Right kidney (tissue), 1 donor: ENCODE measurements around the gene CPNE5.

Source experiments
- DNase-seq: peaks from one replicate; pipeline ENCODE4 v3.0.0-alpha.2; 2016

Gene CPNE5

GRCh38 chr6:36836111-36837021 lies 2.9 kb downstream of the CPNE5 start:
- DNase-seq: no peak

GRCh38 chr6:36834576-36835341 lies 4.5 kb downstream of the CPNE5 start:
- no peak for DNase-seq

GRCh38 chr6:36833182-36833789 lies 6.0 kb downstream of the CPNE5 start:
- DNase-seq: no peak

DNA sequence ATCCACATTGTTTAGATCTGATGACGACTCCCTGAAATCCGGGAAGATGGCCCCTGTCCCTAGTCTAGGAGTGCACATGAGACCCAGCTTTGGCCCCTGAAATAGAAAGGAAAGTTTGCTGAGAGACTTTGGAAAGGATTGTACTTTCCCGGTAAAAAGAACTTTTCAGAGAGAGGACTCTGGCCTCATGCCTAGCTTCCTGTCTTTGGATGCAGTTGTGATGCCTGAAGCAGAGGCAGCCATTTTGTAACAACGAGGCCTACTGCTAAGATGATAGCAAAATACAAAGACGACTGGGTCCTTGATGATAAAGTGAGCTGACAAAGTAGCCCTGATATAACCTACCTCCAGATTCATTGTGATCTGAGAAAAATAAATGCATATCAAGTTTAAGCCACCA lies 6.9 kb downstream of the CPNE5 start:
- no peak for DNase-seq

GRCh38 chr6:36830577-36830976 lies 8.7 kb downstream of the CPNE5 start:
- no peak for DNase-seq

- DNase-seq: no peak
Observed at GRCh38 chr6:36829919-36830544, 9.2 kb downstream of the CPNE5 start.

DNA sequence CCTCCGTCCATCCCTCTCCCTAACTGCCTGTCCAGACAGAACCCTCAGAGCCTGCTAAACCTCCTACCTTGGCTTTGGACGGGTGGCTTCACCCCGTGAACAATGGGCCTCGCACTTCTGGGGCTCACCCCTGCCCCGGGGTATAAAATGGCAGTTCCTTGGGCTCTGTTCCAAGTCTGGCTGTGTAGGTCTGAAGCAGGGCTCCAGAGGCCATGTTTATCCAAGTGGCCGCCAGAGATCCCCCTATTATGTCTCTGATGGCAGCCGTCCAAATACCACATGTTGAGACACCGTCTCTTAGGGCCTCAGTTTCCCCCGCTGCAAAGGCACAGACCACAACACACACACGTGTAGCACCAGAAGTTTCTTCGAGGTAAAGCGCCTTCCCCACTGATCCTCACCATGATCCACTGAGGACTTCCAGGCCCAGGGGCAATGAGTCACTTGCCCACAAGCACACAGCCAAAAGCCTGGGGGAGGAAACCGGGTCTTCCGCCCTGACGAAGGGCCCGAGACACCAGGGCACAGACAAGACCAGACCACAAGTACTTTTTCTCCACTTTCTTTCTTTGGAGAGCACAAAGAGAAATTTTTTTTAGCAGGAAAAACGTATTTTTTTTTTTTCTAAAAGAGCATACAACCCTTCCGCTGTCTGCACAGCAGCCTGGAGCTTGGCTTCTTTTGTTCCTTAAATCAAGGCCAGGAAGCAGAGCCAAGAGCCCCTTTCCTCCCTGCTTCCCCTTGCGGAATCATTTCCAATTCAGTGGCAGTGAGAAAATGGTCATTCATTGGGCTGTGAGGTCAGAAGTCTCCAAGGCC lies 11.8 kb downstream of the CPNE5 start:
- no peak for DNase-seq

GRCh38 chr6:36826520-36827227 lies 12.6 kb downstream of the CPNE5 start:
- no peak for DNase-seq

DNA sequence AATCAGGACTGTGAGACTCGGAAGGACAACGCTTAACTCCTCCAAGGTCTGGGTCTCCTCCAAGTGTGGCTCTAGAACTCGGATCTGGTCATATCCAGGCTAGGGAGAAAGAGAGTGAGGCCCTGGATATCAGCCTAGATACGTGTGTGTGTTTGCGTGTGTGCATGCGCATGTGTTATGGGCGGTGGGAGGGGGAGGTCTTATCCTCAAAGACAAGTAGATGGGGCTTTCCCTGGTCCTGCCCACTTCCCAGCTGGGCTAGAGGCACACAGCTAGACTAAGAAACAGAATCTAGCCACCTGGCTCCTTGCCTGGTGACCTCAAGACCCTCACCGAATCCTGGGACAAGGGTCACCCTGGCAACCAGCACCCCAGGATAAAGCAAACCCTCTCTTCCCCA lies 13.2 kb downstream of the CPNE5 start:
- DNase-seq: no peak

DNA sequence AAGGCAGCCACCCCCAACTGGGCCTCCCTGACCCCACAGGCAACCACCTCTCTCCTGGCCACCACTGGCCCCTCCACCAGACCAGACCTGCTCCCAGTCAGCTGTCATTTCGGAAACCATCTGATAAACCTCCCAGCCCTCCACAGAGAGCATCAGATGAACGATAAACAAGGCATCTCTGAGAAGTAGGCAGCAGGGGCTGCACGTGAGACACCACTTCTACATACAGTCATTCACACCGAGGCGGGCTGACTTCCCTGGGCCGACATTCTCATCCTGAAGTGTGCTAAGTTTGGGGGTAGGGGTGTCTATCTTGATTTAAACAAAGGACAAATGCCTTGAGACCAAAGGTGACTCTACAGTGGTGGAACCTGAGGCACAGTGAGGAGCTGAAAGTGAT lies 13.8 kb downstream of the CPNE5 start:
- DNase-seq: no peak

GRCh38 chr6:36824253-36824652 lies 15.0 kb downstream of the CPNE5 start:
- DNase-seq: no peak

GRCh38 chr6:36823421-36824096 lies 15.7 kb downstream of the CPNE5 start:
- no peak for DNase-seq

DNA sequence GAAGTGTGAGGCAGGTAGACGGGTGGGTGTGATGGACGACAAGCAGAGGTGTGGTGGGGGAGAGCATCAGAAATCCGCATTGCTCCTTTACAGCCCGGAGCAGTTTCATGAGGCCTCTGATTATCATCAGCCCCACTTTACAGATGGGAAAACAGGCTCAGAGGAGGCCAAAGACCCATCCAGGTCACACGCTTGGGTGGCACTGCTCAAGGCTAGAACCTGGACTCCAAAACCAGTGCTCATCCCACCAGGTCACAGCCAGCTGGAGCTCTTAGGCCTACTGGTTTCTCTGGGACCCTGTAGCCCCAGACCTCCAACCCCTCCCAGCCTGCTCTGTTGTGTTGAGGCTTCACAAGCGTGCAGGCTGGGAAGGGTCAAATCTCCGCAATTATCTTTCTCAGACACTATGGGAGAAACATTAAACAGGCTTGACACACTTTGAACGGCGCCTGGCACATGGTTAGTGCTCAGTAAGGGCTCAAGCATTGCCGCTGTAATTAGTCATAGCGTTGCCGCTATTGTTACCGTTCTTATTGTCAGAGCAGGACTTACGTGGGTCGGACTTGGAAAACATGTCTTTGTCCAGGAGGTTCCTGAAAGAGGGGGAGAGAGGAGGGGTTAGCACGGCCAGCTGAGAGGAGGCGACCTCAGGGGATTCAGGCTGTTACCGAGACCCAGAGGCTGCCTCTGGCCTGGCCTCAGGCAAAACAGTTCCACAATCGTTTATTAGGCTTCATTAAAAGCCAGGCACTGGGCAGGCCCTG lies 16.6 kb downstream of the CPNE5 start:
- DNase-seq: no peak

GRCh38 chr6:36821581-36822335 lies 17.5 kb downstream of the CPNE5 start:
- DNase-seq: no peak

DNA sequence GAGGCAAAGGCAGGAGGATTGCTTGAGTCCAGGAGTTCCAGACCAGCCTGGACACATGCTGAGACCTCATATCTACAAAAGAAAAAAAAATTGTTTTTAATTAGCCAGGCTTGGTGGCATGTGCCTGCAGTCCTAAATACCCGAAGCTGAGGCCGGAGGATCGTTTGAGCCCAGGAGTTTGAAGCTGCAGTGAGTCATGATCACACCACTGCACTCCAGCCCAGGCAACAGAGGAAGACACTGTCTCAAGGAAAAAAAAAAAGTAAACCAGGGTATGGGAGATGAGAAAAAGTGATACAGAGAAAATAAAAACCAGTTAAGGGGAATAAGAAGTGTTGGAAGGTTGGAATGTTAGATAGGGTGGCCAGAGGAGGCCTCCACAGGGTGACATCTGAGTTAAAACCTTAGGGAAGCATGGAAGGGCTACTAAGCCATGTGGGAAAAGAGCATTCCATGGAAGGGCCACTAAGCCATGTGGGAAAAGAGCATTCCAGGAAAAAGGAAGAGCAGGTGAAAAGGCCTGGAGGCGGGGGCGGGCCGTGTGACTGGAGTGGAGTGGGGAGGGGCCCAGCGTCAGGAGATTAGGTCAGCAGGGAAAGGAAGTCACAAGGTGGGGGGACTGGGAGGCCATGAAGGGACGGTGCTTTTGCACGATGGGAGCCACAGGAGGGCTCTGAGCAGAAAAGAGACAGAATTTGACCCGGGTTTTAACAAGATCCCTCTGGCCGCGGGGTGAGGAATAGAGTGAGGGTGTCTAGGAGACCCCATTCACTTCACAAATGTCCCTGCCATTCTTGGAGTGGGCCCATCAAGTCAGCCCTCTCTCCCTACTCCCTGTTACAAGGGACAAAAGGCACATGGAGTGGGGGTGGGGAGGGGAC lies 18.3 kb downstream of the CPNE5 start:
- DNase-seq: no peak

GRCh38 chr6:36818756-36819155 lies 20.5 kb downstream of the CPNE5 start:
- no peak for DNase-seq

DNA sequence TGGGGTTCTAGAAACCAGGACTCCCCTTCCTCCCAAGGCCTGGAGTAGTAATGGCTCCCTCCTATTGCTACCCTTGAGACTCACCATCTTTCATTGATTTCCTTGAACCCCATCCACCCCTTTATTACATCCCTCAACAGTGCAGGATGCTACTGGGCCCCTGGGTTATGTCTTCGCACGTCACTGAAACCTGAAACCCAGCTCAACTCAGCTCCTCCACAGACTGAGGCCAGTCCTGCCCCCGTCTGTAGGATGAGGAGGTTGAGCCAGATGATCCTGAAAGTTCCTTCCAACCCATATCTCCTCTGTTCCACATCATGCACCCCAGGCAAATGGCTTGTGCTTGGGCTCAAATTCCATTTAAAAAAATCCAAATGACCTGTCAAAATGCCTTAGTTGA lies 21.4 kb downstream of the CPNE5 start:
- DNase-seq: no peak
